Measurements from ENCODE around the gene HDAC9. TPM values are rescaled to one million over a fixed set of nuclear protein-coding genes. Genes with fewer than 3 reads are reported as not detected.

HDAC9 gene
- total RNA-seq, 1 experiment from 2014 or later, result 17.1 TPM

DNA sequence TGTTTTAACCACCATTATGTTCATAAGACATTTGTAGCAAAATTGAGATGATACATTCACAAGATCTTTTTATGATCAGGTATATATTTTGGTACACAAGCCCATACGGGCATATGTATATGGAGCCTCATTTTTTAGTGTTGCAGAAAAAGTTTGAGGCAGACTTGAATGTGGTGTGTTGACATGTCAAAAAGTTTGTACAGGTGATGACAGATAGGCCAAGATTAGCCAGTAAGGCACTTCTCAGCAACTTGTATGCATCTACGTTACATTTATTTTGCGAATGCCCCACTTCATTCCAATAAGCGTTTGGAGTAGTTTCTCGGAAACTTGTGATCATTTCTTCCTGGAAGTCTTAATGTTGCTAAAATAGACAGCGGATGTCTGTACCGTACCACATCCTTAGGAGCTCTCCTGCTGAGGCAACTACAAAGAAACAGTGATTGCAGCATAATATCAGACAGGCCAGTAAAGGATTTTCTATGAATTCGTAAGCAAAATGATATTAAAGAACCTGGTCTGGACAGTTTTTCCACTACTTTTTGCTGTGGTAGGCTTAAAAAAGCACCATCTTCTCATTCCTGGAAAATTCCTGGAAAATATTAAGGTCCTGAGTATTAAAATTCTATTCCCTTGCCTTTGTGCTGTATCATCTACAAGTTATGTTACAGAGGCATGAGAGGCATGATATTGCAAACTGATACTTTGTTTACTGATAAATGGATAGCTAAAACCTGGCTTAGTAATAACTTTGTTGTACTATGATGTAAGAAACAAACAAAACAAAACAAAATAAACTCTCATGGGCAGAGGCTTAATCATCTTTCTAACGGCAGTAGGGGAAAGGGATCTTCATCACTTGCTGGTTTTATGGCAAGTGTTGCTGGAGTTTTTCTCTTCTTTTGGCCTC, 153.6 kb downstream of the HDAC9 start:
- POLR2A ChIA-PET, result no interaction called here
- ATAC-seq, result no peak
- H3K36me3 ChIP-seq (ENCODE audit: control insufficient read depth, insufficient read depth, low read length), result no peaks in the 10 kb centered on the region
- no TSS peak for BruUV-seq (replicated peaks)
- H3K27ac ChIP-seq (ENCODE audit: low read length), result no peak overlapping the region
- intact Hi-C loops (cut with micrococcal nuclease; ENCODE audit: unreplicated experiment) (no loop called here), in situ Hi-C loops (cut with HindIII; ENCODE audit: low pct_unique_long_range_greater_than_20kb, low sequenced_read_pairs) (no loop called here)
- TF ChIP-seq, protein P1, sequence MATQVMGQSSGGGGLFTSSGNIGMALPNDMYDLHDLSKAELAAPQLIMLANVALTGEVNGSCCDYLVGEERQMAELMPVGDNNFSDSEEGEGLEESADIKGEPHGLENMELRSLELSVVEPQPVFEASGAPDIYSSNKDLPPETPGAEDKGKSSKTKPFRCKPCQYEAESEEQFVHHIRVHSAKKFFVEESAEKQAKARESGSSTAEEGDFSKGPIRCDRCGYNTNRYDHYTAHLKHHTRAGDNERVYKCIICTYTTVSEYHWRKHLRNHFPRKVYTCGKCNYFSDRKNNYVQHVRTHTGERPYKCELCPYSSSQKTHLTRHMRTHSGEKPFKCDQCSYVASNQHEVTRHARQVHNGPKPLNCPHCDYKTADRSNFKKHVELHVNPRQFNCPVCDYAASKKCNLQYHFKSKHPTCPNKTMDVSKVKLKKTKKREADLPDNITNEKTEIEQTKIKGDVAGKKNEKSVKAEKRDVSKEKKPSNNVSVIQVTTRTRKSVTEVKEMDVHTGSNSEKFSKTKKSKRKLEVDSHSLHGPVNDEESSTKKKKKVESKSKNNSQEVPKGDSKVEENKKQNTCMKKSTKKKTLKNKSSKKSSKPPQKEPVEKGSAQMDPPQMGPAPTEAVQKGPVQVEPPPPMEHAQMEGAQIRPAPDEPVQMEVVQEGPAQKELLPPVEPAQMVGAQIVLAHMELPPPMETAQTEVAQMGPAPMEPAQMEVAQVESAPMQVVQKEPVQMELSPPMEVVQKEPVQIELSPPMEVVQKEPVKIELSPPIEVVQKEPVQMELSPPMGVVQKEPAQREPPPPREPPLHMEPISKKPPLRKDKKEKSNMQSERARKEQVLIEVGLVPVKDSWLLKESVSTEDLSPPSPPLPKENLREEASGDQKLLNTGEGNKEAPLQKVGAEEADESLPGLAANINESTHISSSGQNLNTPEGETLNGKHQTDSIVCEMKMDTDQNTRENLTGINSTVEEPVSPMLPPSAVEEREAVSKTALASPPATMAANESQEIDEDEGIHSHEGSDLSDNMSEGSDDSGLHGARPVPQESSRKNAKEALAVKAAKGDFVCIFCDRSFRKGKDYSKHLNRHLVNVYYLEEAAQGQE (IDR thresholded peaks at IDR 0.05; ENCODE audit: insufficient read depth in 1 of 2, low read depth in 2 of 2, low read length in 1 of 2), result no peak
- TF ChIP-seq, protein P2, sequence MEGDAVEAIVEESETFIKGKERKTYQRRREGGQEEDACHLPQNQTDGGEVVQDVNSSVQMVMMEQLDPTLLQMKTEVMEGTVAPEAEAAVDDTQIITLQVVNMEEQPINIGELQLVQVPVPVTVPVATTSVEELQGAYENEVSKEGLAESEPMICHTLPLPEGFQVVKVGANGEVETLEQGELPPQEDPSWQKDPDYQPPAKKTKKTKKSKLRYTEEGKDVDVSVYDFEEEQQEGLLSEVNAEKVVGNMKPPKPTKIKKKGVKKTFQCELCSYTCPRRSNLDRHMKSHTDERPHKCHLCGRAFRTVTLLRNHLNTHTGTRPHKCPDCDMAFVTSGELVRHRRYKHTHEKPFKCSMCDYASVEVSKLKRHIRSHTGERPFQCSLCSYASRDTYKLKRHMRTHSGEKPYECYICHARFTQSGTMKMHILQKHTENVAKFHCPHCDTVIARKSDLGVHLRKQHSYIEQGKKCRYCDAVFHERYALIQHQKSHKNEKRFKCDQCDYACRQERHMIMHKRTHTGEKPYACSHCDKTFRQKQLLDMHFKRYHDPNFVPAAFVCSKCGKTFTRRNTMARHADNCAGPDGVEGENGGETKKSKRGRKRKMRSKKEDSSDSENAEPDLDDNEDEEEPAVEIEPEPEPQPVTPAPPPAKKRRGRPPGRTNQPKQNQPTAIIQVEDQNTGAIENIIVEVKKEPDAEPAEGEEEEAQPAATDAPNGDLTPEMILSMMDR (IDR thresholded peaks at IDR 0.05), result no peak
- no peak for TF ChIP-seq POLR2AphosphoS5 (IDR thresholded peaks at IDR 0.05; ENCODE audit: low read depth, low read length)
- no peak for TF ChIP-seq SIN3A (IDR thresholded peaks at IDR 0.05; ENCODE audit: borderline replicate concordance, insufficient read depth, low read depth, low read length)
- TF ChIP-seq TCF7L2 (IDR thresholded peaks at IDR 0.05; ENCODE audit: low read depth, low read length), result no peak
- H3K9me3 ChIP-seq (ENCODE audit: control insufficient read depth, insufficient read depth, low read depth, low read length), result no peaks in the 10 kb centered on the region
- no peaks in the 10 kb centered on the region for H3K27me3 ChIP-seq (ENCODE audit: control insufficient read depth, insufficient read depth, low read length)
- CTCF ChIA-PET, result no interaction called here
- no peak overlapping the region for H3K4me3 ChIP-seq (ENCODE audit: low read depth in 2 of 2, low read length in 2 of 2)
- peak; percentile 39 for DNase-seq (ENCODE audit: low read depth, low spot score)
- no peaks in the 10 kb centered on the region for H3K4me1 ChIP-seq (ENCODE audit: control insufficient read depth, insufficient read depth, low read length)

DNA sequence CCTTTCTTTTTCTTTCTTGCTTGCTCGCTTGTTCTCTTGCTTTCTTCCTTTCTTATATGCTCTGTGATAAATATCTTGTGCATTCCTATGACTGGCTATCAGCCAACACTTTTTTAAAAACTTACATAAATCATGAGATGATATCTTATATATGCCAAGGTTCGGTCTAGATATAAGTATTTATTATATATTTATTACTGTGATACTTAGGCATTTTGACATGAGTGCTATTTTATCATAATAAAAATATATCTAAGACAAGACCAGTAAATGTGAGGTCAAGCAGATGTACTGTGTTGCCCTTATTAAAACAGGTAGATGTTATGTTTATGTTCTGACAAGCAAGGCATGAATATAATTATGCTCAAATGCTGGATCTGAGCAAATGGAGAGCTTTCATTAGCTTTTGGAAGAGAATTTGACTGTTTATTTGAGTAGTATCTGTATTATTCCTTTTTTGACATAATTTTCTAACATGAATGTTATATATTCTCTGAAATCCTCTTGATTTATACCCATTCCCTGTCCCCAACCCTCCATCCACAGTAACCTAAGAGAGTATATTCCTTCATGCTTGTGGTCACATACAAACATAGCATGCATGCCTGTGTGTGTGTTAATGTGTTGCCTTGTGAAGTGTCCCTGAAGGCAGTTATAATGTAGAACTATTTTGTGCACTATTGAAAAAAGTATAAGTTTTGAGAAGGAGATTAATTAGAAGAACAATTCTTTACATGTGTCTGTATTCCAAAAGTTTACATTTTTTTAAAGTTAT, 158.0 kb downstream of the HDAC9 start:
- H3K4me3 ChIP-seq (ENCODE audit: low read depth in 2 of 2, low read length in 2 of 2), result no peak overlapping the region
- intact Hi-C loops (cut with micrococcal nuclease; ENCODE audit: unreplicated experiment), result no loop called here
- no peaks in the 10 kb centered on the region for H3K4me1 ChIP-seq (ENCODE audit: control insufficient read depth, insufficient read depth, low read length)
- DNase-seq (ENCODE audit: low read depth, low spot score) (no peak), ATAC-seq (no peak)
- H3K36me3 ChIP-seq (ENCODE audit: control insufficient read depth, insufficient read depth, low read length), result no peaks in the 10 kb centered on the region
- H3K9me3 ChIP-seq (ENCODE audit: control insufficient read depth, insufficient read depth, low read depth, low read length), result no peaks in the 10 kb centered on the region
- in situ Hi-C loops (cut with HindIII; ENCODE audit: low pct_unique_long_range_greater_than_20kb, low sequenced_read_pairs), result no loop called here
- BruUV-seq (replicated peaks), result no TSS peak
- ChIA-PET POLR2A (no interaction called here), CTCF (no interaction called here)
- no peaks in the 10 kb centered on the region for H3K27me3 ChIP-seq (ENCODE audit: control insufficient read depth, insufficient read depth, low read length)
- H3K27ac ChIP-seq (ENCODE audit: low read length), result no peak overlapping the region
- TF ChIP-seq POLR2AphosphoS5 (IDR thresholded peaks at IDR 0.05; ENCODE audit: low read depth, low read length), result no peak
- no peak for TF ChIP-seq SIN3A (IDR thresholded peaks at IDR 0.05; ENCODE audit: borderline replicate concordance, insufficient read depth, low read depth, low read length)
